K562 (cell line): ENCODE data around the gene KRT6C. TPM values are rescaled to one million over a fixed set of nuclear protein-coding genes. Genes with fewer than 3 reads are reported as not detected.

Source experiments
- ATAC-seq: fragments of 200-7000 bp; cut with Tn5 transposase; 3 replicates; pipeline ENCODE4 v1.9.1; 2020; ENCODE audit warnings: moderate library complexity
- BruUV-seq: library from RNA; stranded (reverse); fragments of 400-500 nt; replicated peaks from 2 replicates; lab custom pipeline; 2021; lab: Mats Ljungman, UMichigan
- CTCF ChIA-PET: fragments of 300-600 bp; formaldehyde crosslinking; extraction: SDS; loops from one replicate; lab custom pipeline; 2021; ENCODE audit warnings: low intra/inter-chr PET ratio; lab: Yijun Ruan, JAX
- POLR2A ChIA-PET: fragments of 300-600, 350-650 bp; sonication (Branson Sonifier 250); formaldehyde crosslinking; extraction: SDS; loops from one replicate; lab custom pipeline; 2021; ENCODE audit warnings: antibody characterized with exemption, inconsistent platforms; lab: Yijun Ruan, JAX
- DNase-seq, 4 experiments: peaks; one replicate each; pipeline versions ENCODE4 v3.0.0 to v3.0.0-alpha.2; 2011 to 2018; ENCODE audit warnings: low spot score in 3 of 4, mixed read lengths in 3 of 4; ENCODE audit errors: extremely low read depth in 1 of 4
- FAIRE-seq: peaks from 2 replicates; lab custom pipeline; 2011; peaks lifted over from hg19 to GRCh38; lab: Jason Lieb, UNC
- H2AFZ ChIP-seq: 2 replicates; pipeline ENCODE4 v1.6.0; 2011; ENCODE audit warnings: low read depth, low read length, control low read depth, inconsistent platforms
- H3K27ac ChIP-seq: fragments of 200-600 bp; 3 replicates; pipeline ENCODE4 v1.8.0; 2011; ENCODE audit warnings: low read depth, mild to moderate bottlenecking, control low read depth, inconsistent platforms, low read length, moderate library complexity, mixed read lengths; ENCODE audit errors: extremely low read depth
- H3K27me3 ChIP-seq, 2 experiments: fragments of 300-600 bp in 1 of 2; 2 replicates in 1 of 2; 3 replicates in 1 of 2; pipeline versions ENCODE4 v1.6.0 to v1.8.0; 2011; ENCODE audit warnings: inconsistent platforms in 2 of 2, low read length in 2 of 2, mild to moderate bottlenecking in 1 of 2, mixed read lengths in 1 of 2, moderate library complexity in 1 of 2; ENCODE audit not compliant: control insufficient read depth in 2 of 2, insufficient read depth in 2 of 2
- H3K36me3 ChIP-seq: fragments of 300-600 bp; 3 replicates; pipeline ENCODE4 v1.8.0; 2011; ENCODE audit warnings: mild to moderate bottlenecking, low read length, inconsistent platforms; ENCODE audit not compliant: control insufficient read depth, insufficient read depth
- H3K4me1 ChIP-seq, 2 experiments: fragments of 200-600 bp in 1 of 2; replicated peaks in 1 of 2; 2 replicates in 1 of 2; 3 replicates in 1 of 2; pipeline versions ENCODE4 v1.5.1 to v1.8.0; 2011; ENCODE audit warnings: inconsistent platforms in 2 of 2, low read length in 2 of 2, mild to moderate bottlenecking in 1 of 2, mixed read lengths in 1 of 2, moderate library complexity in 1 of 2; ENCODE audit not compliant: control insufficient read depth in 2 of 2, insufficient read depth in 2 of 2
- H3K4me2 ChIP-seq: 2 replicates; pipeline ENCODE4 v1.6.1; 2011; ENCODE audit warnings: low read length, control low read depth, inconsistent platforms, mixed read lengths; ENCODE audit not compliant: insufficient read depth
- H3K4me3 ChIP-seq: fragments of 200-600 bp; sonication (generic), shearing (Covaris generic); 2 replicates; pipeline ENCODE4 v1.5.1; 2016; ENCODE audit warnings: control low read depth, inconsistent platforms
- H3K79me2 ChIP-seq: fragments of 200-600 bp; 3 replicates; pipeline ENCODE4 v1.8.0; 2011; ENCODE audit warnings: low read length, inconsistent platforms; ENCODE audit not compliant: control insufficient read depth, insufficient read depth
- H3K9ac ChIP-seq, 2 experiments: 2 replicates each; pipeline versions ENCODE4 v1.6.0 to v1.6.1; 2011; ENCODE audit warnings: low read depth in 2 of 2, low read length in 2 of 2, control low read depth in 1 of 2, inconsistent platforms in 1 of 2, mild to moderate bottlenecking in 1 of 2, mixed read lengths in 1 of 2; ENCODE audit not compliant: insufficient read depth in 1 of 2
- H3K9me1 ChIP-seq: one replicate; pipeline ENCODE4 v1.6.0; 2011; ENCODE audit warnings: inconsistent platforms, mild to moderate bottlenecking, low read length, moderate library complexity; ENCODE audit not compliant: control insufficient read depth, insufficient read depth
- H3K9me3 ChIP-seq: replicated peaks from 2 replicates; pipeline ENCODE4 v1.5.1; 2011; ENCODE audit warnings: low read depth, low read length, inconsistent platforms; ENCODE audit not compliant: control insufficient read depth, insufficient read depth
- H4K20me1 ChIP-seq: replicated peaks from 2 replicates; pipeline ENCODE4 v1.6.1; 2011; ENCODE audit warnings: low read length, inconsistent platforms, mixed read lengths; ENCODE audit not compliant: control insufficient read depth, insufficient read depth
- C11orf30 ChIP-seq: fragments of 450-650 bp; IDR thresholded peaks from 2 replicates; pipeline ENCODE4 v1.6.1; 2016; ENCODE audit warnings: low read depth, mild to moderate bottlenecking
- CBX8 ChIP-seq: fragments of 200-600 bp; sonication (generic); IDR thresholded peaks from 2 replicates; pipeline ENCODE4 v1.6.1; 2012; ENCODE audit warnings: borderline replicate concordance, mixed run types, low read depth, mild to moderate bottlenecking, moderate library complexity, mixed read lengths, low read length, control low read depth, inconsistent platforms; ENCODE audit not compliant: poor library complexity, severe bottlenecking; ENCODE audit errors: extremely low read depth
- CHD2 ChIP-seq: IDR thresholded peaks from 2 replicates; pipeline ENCODE4 v1.6.1; 2011; ENCODE audit warnings: low read depth, low read length
- ELF4 ChIP-seq: fragments of 450-650 bp; formaldehyde crosslinking; IDR thresholded peaks from 2 replicates; pipeline ENCODE4 v1.4.0; 2022; ENCODE audit warnings: missing genetic modification characterization
- FOXK2 ChIP-seq, 2 experiments: fragments of 450-650 bp; IDR thresholded peaks in 1 of 2; conservative IDR thresholded peaks in 1 of 2; 2 replicates each; pipeline ENCODE4 v1.6.1; 2016; ENCODE audit warnings: low read depth in 2 of 2, mild to moderate bottlenecking in 1 of 2
- FOXM1 ChIP-seq, 2 experiments: fragments of 450-650 bp in 1 of 2; sonication (generic) in 1 of 2; formaldehyde crosslinking in 1 of 2; IDR thresholded peaks; 2 replicates each; pipeline versions ENCODE4 v1.6.1 to v1.9.0; 2017 to 2022; ENCODE audit warnings: low read depth in 2 of 2, mild to moderate bottlenecking in 2 of 2, missing genetic modification reagents in 1 of 2, moderate library complexity in 1 of 2
- JUNB ChIP-seq: fragments of 450-650 bp; formaldehyde crosslinking; conservative IDR thresholded peaks from 2 replicates; pipeline ENCODE4 v1.4.0; 2020; ENCODE audit warnings: mild to moderate bottlenecking
- MBD2 ChIP-seq: sonication (generic); IDR thresholded peaks from 2 replicates; pipeline ENCODE4 v1.6.1; 2016; ENCODE audit warnings: low read depth, borderline replicate concordance
- RBFOX2 ChIP-seq: fragments of 200-400 bp; formaldehyde crosslinking; IDR thresholded peaks from 2 replicates; pipeline ENCODE4 v1.6.1; 2017; ENCODE audit warnings: low read depth, mild to moderate bottlenecking, low read length, moderate library complexity
- RFX5 ChIP-seq: IDR thresholded peaks from 2 replicates; pipeline ENCODE4 v1.6.1; 2011; ENCODE audit warnings: low read depth, mild to moderate bottlenecking, improper control_type of control experiment, low read length
- STAG1 ChIP-seq: sonication (generic); formaldehyde crosslinking; IDR thresholded peaks from 2 replicates; pipeline ENCODE4 v1.5.0; 2020; ENCODE audit warnings: missing genetic modification reagents, borderline replicate concordance
- SUPT5H ChIP-seq: fragments of 450-650 bp; IDR thresholded peaks from 2 replicates; pipeline ENCODE4 v1.6.1; 2016
- ZNF143 ChIP-seq: sonication (generic); formaldehyde crosslinking; IDR thresholded peaks from 2 replicates; pipeline ENCODE4 v1.9.0; 2022; ENCODE audit warnings: mild to moderate bottlenecking, missing genetic modification reagents
- ZNF280A ChIP-seq: fragments of 450-650 bp; IDR thresholded peaks from 2 replicates; pipeline ENCODE4 v1.6.1; 2018; ENCODE audit warnings: mild to moderate bottlenecking, low read depth; ENCODE audit not compliant: partially characterized antibody
- ZNF431 ChIP-seq: sonication (generic); formaldehyde crosslinking; IDR thresholded peaks from 2 replicates; pipeline ENCODE4 v1.8.0; 2022; ENCODE audit warnings: mild to moderate bottlenecking, missing genetic modification reagents
- ZNF717 ChIP-seq: fragments of 250-450 bp; sonication (Bioruptor Pico); IDR thresholded peaks from 2 replicates; pipeline ENCODE4 v1.5.0; 2021
- WGBS: fragments of 100-300 bp; shearing (Covaris generic); methylation state at CpG from one replicate; pipeline ENCODE4 v1.1.6; 2016; ENCODE audit warnings: low coverage, mixed read lengths; ENCODE audit not compliant: insufficient coverage; ENCODE audit errors: missing lambda C conversion rate; 5-methylcytosine and 5-hydroxymethylcytosine counted together
- in situ Hi-C: fragments of 300-500 bp; cut with MboI; formaldehyde crosslinking; loops from 4 replicates; pipeline ENCODE4 v1.15.0; 2018; ENCODE audit warnings: inconsistent platforms, mixed read lengths
- intact Hi-C: fragments of 100-400 bp; cut with micrococcal nuclease; formaldehyde crosslinking; loops from 2 replicates; pipeline ENCODE4 v1.14.2; 2022
- polyA plus RNA-seq, 8 experiments: library from polyadenylated mRNA; depleted of rRNA in 4 of 8; stranded (reverse) in 5 of 8; unstranded in 3 of 8; fragments of >200 nt; fragmentation: Nextera tagmentation in 2 of 8; fragmentation: Illumina TruSeq in 1 of 8; extraction: Ambion mirVana in 2 of 8; extraction: Trizol in 1 of 8; gene quantifications; 2 replicates each; pipeline versions ENCODE4 v1.2.1 to v1.2.3, GENCODE V29; 2011 to 2014; ENCODE audit warnings: inconsistent platforms in 1 of 8, missing spikeins in 1 of 8
- total RNA-seq, 7 experiments: library from RNA; depleted of rRNA in 6 of 7; stranded (reverse); fragments of >200 nt in 6 of 7; fragmentation: Illumina TruSeq in 2 of 7; extraction: Trizol in 2 of 7; gene quantifications; 2 replicates each; pipeline versions ENCODE4 v1.2.1 to v1.2.3, GENCODE V29; 2011 to 2021; ENCODE audit warnings: low replicate concordance in 1 of 7

The KRT6C gene
- total and polyA plus RNA-seq, 9 of the 15 experiments (the other 6 are each of a cell fraction or from before 2014, with no cell fraction given) = not detected

DNA sequence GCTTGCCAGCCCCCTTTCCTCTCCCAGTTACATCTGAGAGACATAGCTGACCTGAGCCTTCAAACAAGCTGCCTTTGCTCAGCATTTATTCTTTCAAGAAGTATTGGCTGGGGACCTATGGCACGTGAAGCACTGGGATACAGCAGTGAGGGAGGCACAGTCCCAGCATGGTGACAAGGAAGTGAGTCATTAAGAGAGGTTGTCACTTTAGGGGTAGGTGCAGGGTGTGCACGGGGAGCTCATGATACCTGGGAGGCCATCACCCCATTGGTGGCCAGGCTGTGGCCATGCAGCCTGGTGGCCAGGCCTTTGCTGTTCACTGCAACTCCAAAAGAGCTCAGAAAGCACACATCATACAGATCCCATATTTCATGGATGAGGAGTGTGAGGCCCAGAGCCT, 33.8 kb downstream of the KRT6C start:
- 0% methylated on average over 2 of the region's 2 CpGs for WGBS
- POLR2A ChIA-PET = interaction anchor here (1.2 to 1.3 kb wide), 2 partner anchors 10 to 14 kb away, joined by 3 to 4 read pairs; no protein-coding TSS in a partner anchor
- CTCF ChIA-PET = no interaction called here
- no TSS peak for BruUV-seq
- intact Hi-C loops = no loop called here
- H3K36me3 ChIP-seq = no peaks in the 10 kb centered on the region
- no peaks in the 10 kb centered on the region for H4K20me1 ChIP-seq
- no peaks in the 10 kb centered on the region for H3K79me2 ChIP-seq
- H3K9ac ChIP-seq = no peak overlapping the region
- H3K4me1 ChIP-seq = no peaks in the 10 kb centered on the region
- no peaks in the 10 kb centered on the region for H3K9me1 ChIP-seq
- DNase-seq = no peak
- no peak overlapping the region for H2AFZ ChIP-seq
- in situ Hi-C loops = no loop called here
- H3K27ac ChIP-seq = no peak overlapping the region
- no peak for ATAC-seq
- no peak for TF ChIP-seq ZNF143 (CRISPR knock-in tag)
- no peak for TF ChIP-seq MBD2
- TF ChIP-seq ZNF280A = no peak
- TF ChIP-seq CHD2 = no peak
- no peak for TF ChIP-seq FOXM1 (IDR thresholded peaks at IDR 0.05; ENCODE audit: low read depth)
- TF ChIP-seq FOXM1 (CRISPR knock-in tag; IDR thresholded peaks at IDR 0.05; ENCODE audit: low read depth) = no peak
- TF ChIP-seq RBFOX2 = no peak
- TF ChIP-seq RFX5 = no peak
- no peak for TF ChIP-seq ELF4 (CRISPR knock-in tag)
- no peak for TF ChIP-seq JUNB (CRISPR knock-in tag)
- TF ChIP-seq ZNF717 (CRISPR knock-in tag) = no peak
- no peak for TF ChIP-seq C11orf30
- no peak for TF ChIP-seq FOXK2 (conservative IDR thresholded peaks at IDR 0.05 in 1 of 2, IDR thresholded peaks at IDR 0.05 in 1 of 2; ENCODE audit: low read depth in 2 of 2)
- TF ChIP-seq CBX8 = no peak
- no peak for TF ChIP-seq STAG1 (CRISPR knock-in tag)
- TF ChIP-seq ZNF431 (CRISPR knock-in tag) = no peak
- TF ChIP-seq SUPT5H = no peak
- no peak for FAIRE-seq
- H3K4me3 ChIP-seq = no peak overlapping the region
- H3K9me3 ChIP-seq = no peaks in the 10 kb centered on the region
- H3K27me3 ChIP-seq = peaks cover 0 to 27% of the 10 kb centered on the region in 2 experiments
- no peak overlapping the region for H3K4me2 ChIP-seq
